DMS53 treated with DMSO at 0.1 percent for 48 hours (cell line): ENCODE measurements around the gene SWAP70.
"Not testable (repeated sequence)": the region's sequence is repeated elsewhere in the genome, so short reads cannot be mapped to it uniquely, and the experiment has no call there.

ENCODE experiments used
- DNase-seq: peaks from one replicate; lab custom pipeline; 2025; ENCODE audit not compliant: unreplicated experiment; lab: John Stamatoyannopoulos, UW

The SWAP70 gene

DNA sequence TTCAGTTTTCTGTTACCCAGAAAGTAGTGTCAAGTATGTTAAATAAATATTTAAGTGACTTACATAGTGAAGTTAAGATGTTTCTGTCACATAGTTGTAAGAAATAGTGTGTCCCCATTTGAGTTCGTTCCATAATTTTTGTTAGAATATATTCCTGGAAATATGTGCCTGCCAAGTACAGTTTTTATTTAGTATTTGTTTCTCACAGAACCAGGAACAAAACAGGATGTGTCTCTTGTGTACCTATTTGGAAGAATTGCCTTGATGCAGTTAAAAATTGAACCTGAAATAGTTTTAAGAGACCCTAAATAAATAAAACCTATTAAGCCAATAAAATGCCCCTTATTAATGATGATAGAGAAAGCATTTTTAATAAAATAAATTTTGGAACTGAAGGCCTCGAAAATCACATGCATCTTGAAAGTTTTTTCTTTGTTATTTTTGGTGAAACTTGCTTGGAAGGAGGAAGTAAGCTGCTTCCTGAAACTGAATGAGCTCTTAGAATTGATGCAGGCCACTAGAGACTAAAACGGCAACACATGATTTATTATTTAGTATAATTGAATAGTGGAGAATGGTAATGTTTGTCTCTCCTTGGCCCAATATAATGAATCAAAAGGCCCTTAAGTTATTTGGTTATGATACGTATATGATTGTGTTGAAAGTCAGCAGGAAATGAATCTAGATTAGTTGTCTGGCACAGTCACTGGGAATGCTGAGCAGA is 55.9 kb downstream of the SWAP70 start:
- no peak for DNase-seq

DNA sequence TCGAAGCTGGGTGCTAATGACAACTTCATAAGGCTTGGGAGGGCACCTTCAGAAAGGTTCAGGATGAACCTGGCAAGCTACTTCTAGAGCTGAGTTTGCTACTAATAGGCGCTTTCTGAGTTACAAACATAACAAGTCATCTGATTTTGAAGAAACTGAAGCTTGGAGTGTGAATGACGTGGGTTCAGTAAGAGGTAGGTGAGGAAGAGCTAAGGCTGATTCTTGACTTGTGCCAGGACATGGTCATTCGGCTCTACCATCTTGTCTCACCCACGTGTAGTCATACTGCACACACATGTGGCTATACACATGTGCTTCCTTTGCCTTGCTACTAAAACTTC is 56.4 kb downstream of the SWAP70 start:
- DNase-seq = no peak

DNA sequence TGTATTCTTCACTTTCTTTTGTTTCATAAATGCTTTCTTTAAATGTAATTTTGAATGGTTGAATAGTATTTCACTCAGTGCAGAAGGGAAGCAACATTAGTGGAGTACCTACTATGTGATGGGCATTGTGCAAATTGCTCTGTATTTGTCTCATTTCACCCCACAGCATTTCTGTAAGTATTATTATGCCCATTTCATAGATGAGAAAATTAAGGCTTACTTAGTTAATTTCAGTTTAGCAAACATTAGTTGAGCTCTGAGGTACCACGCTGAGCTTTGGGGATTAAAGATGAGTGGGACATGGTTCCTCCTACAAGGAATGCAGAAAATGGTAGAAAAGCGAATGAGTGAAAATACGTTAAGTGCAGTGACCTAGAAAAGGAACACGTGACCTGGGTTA is 58.1 kb downstream of the SWAP70 start:
- DNase-seq = no peak

DNA sequence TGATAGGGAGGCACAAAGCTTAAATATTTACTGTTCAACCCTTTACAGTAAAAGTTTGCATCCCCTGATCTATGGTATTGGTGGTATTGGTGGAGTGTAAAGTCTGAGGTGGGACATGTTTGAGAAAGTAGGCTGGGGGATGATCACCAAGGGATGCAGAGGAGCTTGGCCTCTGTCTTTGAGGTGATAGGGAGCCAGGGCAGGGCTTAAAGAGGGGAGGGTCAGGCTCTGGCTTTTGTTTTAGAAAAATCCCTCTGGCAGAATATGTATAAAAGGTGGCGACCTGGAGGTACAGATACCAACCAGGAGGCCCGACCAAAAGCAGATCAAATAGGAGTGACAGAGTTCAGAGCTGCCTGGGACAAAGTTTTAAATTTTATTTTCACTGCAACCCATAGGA is 59.0 kb downstream of the SWAP70 start:
- no peak for DNase-seq

DNA sequence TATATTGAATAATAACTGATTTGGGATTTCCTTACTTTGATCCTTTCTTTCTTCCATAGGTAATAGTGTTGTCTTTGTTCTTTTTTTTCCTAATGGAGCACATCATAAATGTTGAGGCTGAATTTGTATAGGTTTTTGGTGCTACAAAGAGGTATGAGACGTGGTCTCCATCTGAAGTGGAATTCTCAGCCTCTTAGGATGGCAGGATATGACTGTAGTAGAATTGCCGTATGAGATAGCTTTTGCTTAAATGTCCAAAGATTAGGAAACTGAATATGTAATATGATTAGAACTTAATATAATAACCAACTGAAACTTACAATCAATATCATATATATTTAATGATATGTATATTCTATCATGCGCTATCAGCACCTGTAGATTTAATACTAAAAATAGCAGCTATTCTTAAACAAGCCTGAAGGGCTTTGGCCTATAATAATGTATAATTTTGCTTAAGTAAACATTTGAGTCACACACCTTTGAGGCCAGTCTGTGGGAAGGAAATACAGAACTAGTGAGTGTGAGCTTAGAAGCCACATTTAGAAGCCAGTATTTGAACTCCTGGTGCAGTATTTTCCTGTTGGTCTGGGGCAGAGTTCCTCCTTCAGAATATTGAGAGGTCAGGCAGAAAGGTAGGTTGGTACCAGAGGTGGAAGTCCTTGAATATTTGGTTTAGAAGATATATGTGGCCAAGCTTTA is 62.6 kb downstream of the SWAP70 start:
- peak; percentile 82 for DNase-seq

DNA sequence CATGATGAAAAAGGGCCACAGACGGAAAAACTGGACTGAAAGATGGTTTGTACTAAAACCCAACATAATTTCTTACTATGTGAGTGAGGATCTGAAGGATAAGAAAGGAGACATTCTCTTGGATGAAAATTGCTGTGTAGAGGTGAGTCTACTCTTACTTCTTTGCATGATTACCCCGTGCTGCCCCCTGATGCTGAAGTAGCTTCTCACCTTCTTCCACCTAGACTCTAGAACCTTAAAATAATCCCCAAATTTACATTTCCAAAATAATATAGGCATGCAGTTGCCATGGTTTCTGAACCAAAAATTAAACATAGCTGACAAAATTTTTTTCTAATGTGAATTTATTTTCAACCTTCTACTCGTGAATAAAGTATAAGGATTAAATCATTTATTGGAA is 64.2 kb downstream of the SWAP70 start:
- no peak for DNase-seq

DNA sequence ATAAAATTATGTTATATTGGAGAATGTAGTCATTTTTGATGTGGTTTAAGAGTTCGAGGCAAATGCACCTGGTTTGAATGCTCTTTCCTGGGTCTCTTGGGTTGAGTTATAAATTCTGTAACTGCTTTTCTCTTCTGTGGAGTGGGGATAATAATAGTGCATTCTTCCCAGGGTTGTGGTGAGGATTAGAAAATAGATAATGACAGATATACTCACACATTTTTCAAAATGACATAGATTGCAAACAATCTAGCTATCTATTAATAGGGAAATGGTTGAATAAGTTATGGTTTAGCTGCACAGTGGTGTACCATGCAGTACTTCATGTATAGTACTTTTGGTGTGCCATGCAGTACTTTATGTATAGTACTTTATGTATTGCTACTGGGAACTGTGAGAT is 67.4 kb downstream of the SWAP70 start:
- no peak for DNase-seq

DNA sequence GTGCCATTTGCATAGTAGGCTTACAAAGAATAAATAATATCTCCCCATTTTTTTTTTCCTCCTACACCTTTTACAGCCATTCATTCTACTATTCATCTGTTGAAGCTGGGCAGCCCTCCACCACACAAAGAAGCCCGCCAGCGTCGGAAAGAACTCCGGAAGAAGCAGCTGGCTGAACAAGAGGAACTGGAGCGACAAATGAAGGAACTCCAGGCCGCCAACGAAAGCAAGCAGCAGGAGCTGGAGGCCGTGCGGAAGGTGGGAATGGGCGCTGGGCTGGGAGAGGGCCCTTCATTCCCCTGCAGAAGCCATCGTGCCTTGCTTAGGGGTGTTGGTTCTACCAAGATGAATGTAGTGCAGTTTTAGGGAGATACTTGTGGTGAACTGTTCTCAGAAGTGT is 68.6 kb downstream of the SWAP70 start:
- DNase-seq = no peak

DNA sequence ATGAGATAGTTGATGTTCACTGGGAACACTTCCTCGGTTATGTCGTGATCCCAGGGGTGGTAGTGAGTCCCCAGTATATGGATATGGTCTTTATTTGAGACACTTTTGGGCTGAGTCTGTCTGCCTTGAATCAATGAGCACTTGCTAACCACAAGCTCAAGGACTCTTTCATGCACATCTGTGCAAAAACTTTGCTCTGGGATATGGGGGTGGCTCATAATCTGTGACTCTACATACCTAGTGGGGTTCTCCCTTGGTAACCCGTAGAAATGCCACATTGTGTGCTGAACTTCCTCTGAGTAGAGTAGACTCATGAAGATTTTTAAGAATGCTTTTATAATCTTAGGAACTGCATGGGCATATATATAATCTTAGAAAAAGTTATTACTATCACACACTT is 69.3 kb downstream of the SWAP70 start:
- DNase-seq = no peak

DNA sequence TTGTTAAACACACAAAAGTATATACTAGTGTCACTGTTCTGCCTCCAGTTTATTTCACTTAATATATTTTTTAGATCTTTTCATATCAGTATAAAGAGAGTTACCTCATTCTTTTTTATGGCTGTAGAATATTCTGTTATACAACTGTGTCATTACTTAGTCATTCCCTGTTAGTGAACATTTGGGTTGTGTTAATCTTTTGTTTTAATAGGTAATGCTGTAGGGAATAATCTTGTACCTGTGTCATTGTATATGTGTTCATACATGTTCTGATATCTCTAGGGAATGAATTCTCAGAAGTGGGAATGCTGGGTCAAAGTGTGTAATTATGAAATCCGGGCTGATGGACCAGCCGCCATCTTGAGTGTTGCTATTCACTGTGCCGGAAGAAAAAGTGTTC is 71.4 kb downstream of the SWAP70 start:
- DNase-seq = no peak

DNA sequence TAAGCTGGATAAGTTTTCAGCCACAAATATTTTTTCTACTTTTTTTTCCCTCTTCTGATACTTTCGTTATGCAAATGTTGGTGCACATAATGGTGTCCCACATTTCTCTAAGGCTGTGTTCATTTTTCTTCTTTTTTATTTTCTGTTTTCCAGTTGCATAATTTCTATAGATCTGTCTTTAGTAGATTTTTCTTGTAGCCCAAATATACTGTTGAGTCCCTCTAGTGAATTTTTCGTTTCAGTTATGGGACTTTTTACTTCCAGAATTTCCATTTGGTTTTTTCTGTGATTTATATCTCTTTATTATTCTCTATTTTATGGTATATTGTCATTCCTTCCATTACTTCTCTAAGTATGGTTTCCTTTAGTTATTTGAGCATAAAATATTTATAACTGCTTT is 72.0 kb downstream of the SWAP70 start:
- no peak for DNase-seq

DNA sequence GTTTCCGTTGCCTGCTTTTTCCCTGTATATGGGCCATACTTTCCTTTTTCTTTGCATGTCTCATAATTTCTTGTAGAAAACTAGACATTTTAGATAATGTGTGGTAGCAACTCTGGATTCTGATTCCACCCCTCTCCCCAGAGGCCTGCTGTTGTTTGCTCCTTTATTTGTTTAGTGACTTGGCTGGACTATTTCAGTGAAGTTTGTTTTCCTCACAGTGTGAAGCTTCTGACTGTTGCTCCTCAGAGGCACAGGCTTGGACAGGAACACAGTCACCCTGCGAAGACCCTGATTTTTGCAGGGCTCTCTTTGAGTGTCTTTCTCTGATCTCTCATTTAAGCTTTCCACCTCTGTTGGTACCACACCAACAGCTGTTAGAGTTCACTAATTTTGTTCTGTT is 72.5 kb downstream of the SWAP70 start:
- DNase-seq = peak; percentile 7

DNA sequence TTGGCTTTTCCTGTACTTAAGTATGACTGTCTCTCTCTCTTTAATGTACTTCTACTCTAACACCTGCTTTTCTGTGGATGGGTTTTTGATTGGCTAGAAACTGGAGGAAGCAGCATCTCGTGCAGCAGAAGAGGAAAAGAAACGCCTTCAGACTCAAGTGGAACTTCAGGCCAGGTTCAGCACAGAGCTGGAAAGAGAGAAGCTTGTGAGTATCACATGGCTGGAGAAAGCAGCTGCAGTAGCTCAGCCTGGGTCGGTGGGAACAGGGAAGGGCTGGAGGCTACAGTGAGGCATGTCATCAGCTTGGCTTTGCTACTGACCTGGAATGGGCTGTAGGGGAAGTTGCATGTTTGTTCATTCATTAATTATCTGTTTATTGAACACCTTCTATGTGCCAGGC is 74.2 kb downstream of the SWAP70 start:
- peak; percentile 7 for DNase-seq

DNA sequence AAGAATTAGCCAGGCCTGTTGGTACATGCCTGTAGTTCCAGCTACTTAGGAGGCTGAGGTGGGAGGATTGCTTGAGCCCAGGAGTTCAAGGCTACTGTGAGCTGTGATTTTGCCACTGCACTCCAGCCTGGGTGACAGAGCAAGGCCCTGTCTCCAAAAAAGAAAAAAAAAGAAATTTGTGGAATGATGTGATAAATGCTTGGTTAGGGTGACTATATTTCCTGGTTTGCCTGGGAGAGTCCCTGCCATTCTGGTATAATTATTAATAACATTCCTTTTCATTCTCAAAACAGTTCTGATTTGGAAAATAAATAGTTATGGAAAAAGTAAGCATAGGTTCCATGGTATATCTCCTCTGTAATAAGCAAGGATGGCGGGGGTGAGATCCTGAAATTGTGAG is 74.8 kb downstream of the SWAP70 start:
- DNase-seq = no peak

DNA sequence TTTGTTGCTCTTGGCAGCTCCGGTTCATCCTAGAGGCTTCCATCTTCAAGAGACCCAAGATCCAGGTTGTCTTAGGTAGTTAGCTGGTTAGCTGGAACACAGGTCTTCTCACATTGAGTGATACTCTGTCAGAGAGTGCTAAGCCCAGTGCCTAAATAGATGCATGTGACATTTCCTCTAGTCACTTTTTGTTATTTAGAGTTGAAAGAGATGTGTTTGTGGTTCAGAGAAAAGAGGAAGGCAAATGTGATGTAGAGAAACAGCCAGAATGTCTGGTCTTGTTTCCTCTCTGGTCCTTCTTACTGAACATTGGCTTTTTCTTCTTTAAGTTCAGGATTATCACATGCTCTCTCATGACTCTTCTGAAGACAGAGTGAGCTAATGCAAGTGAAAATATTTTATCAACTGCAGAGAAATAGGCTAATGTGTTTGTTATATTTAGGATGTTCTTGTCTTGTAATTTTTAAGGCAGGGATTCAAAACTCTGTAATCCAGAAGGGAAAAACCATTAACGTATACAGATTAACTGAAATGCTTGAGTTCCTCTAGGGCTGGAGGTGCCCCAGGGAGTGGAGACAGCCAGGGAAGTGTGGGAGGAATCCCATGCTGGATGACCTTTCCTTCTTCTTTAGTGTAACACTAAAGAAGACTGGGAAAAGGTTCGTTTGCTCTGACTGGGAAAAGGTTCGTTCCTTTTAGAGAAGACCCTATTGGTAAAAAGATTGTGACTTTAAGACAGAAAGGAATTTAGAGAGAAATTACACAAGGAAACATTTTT is 75.4 kb downstream of the SWAP70 start:
- no peak for DNase-seq

DNA sequence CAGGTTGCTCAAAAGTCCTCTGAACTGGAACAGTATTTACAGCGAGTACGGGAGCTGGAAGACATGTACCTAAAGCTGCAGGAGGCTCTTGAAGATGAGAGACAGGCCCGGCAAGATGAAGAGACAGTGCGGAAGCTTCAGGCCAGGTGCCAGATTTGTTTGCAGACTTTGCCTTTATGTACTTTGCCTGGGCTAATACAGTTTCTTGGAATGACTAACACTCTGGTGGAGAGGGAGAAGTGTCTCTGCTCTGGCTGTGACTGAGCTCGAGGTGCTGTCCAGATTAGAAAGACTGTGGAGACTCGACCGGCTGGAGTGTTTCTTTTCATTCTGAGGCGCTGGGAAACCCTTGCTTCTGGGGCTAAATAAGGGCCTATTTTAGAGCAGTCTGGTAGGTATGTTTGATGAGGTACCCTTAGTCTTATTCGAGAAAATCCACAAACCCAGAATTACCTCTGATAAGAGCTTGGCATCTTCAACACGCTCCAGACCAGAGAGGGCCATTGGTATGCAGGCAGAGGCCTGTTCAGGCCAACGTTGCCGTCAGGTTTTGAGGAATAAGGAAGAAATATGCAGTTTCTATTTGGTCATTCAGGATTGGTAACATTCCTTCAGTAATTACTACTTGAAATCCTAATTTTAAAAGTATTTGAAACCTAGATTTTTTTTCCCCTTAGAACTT is 76.5 kb downstream of the SWAP70 start:
- DNase-seq = no peak

DNA sequence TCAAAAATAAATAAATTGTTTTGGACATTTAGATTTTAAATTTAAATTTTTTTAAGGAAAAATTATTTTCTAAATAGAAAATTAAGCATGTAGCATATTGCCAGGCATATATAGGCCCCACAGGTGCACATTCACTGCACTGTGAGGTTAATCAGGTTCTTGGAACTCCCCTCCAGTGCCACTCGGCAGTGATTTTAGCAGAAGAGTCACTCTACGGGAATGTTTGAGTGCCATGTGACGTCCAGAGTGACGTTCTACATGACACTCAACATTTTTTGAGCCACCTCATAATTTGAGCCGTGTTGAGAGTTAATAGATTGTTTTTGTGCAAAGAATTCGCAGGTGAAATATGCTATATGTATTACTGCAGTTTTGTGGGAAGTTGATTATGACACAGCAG is 77.4 kb downstream of the SWAP70 start:
- no peak for DNase-seq

DNA sequence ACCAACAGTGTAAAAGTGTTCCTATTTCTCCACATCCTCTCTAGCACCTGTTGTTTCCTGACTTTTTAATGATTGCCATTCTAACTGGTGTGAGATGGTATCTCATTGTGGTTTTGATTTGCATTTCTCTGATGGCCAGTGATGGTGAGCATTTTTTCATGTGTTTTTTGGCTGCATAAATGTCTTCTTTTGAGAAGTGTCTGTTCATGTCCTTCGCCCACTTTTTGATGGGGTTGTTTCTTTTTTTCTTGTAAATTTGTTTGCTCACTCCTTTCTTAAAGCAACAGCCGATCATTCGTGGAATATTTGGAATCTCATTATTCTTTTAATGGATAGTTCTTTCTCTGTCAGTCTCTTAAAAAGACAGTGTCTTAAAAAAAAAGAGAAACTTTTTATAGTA is 79.6 kb downstream of the SWAP70 start:
- DNase-seq = not testable (repeated sequence)

DNA sequence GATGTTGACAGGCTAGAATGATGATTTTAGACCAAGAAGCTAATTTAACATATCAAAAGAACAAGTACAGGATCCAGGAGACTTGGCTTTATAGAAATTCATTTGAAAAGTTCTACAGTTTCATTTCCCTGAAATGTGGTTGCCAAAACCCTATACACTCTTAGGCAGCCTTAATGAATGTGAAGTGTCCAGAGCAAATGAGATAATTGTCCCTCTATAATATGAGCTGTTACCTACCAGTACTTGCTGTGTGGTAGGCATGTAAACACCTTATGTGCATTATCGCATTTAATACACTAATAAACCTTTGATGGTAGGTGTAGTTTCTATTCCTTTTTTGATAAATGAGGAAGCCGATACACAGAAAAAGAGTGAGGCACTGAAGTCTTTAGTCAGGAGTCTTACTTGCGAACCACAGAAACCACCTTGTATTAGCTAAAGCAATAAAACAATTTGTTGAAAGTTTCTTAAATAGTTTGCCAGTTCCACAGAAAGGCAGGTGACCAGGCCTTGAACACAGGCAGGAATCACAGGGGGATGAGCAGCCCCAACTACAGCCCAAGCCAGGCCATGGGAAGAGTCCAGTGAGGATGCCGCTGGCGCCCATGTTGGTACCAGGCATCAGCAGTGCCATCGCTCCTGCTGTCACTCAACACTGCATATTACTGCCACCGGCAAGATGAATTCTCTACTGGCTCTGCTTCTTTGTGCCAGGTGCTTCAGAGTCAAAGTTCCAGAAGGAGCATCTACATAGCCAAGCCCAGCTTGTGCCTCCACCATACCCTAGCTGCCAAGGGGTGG is 81.7 kb downstream of the SWAP70 start:
- no peak for DNase-seq

DNA sequence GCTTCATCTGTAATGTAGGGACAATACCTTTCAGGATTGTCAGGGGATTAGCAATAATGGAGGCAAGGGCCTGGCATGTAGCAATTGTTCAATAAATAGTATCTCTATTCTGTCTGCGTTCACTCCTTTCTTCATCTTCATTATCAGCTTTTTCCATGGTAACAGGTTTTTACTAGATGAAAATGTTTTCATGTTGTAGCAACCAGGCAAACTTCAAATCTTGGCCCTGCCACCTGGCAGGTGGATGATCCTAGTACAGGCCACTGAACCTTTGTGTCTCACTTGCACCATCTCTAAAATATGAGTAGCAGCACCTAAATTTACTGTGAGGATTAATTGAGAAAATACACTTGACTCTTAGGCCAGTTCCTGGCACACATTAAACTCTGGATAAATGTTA is 83.4 kb downstream of the SWAP70 start:
- DNase-seq = no peak

DNA sequence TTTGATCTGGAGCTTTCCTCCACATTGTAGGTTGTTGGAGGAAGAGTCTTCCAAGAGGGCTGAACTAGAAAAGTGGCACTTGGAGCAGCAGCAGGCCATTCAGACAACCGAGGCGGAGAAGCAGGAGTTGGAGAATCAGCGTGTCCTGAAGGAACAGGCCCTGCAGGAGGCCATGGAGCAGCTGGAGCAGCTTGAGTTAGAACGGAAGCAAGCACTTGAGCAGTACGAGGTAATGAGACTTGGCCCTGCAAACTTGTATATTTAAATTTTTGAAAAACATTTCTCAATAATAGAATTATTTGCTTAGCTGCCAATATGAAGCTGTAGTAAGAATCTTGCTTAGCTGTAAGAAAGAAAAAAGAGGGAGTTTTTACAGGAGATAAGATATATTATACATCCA is 84.0 kb downstream of the SWAP70 start:
- no peak for DNase-seq
